Fibroblast of skin of right quadriceps (primary cell): ENCODE data around the gene DENR.
A peak's percentile ranks its signal among the peaks of the same experiment; 100 is the strongest.
"Not testable (repeated sequence)": the region's sequence is repeated elsewhere in the genome, so short reads cannot be mapped to it uniquely, and the experiment has no call there.

Experiments used
- DNase-seq: peaks from one replicate; pipeline ENCODE4 v3.0.0-alpha.2; 2013

Gene DENR, protein sequence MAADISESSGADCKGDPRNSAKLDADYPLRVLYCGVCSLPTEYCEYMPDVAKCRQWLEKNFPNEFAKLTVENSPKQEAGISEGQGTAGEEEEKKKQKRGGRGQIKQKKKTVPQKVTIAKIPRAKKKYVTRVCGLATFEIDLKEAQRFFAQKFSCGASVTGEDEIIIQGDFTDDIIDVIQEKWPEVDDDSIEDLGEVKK

DNA sequence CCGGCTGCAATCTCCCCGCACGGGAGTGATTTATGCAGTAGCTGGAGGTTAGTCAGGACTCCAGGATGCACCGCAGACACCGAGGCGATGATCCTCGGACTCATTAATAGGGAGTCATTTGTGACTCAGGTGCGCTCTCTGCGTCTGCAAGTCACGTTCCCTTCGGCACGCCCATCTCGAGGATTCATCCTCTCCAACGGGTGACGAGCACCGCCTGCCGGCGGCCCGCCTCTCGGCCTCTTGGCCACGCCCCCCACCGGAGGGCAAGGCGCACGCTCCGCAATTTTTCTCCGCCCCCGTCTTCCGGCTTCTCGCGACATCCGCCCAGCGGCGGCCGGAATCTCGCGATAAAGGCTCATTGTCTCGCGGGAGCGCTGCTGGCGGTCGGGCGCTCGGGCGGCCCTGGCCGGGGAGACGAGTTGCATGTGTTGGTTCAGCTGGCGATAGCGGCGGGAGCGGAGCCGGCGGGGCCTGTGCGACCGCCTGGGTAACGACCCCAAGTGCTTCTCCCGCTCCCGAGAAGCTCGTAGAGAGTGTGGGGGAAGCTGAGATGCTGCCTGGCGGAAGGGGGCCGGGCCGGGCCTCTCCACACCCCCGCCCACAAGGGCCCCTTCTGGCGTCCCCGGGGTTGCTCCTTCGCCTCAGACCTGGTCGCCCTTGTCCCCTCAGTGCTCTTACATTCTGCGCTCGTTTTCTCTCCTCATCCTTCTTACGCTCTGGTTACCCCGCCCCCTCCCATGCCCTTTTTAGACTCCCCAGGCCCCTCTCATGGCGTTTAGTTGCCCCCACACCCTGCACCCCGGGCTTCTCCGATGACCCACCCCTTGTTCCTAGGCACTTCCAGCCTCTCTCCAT is at the start of gene DENR:
TSS of gene DENR (plus strand) at position 361 of the 855 bp plus-strand sequence. CDS start 878 bp downstream, outside the sequence.
- DNase-seq = peak; percentile 97

DNA sequence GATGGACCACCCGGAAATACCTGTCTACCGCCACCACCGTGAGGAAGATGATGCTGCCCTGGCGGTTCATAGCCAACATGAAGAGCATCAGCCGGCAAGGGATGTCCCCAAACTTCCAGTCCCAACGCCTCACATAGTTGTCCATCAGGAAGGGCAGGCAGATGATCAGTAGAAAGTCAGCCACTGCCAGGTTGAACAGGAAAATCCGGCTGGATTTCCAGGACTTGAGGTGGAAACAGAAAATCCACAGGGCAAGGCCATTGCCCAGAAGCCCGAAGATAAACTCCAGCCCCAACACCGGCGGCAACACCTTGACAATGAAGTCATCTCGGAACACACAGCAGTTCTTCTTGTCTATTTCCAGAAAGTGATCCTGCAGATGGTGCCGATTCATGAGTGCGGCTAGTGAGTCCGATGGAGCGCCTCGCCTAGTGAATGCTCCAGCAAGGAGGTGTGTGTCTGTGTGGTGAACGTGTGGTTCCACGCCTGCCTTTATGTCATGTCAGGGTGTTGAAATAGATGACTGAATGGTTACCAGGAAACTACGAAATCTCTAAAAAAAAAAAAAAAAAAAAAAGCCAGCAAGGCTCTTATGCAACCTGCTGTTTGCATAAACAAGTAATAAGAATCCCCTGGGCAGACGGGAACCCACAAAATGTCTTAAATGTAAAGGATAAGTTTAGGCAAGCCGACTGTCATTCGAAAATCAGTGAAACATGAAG is 49.6 kb upstream of the DENR start, which contains the start of gene HCAR2:
TSS of gene HCAR2 (minus strand) at position 468 of the 722 bp plus-strand sequence. CDS start at position 394, 74 bp downstream.
- DNase-seq = not testable (repeated sequence)

DNA sequence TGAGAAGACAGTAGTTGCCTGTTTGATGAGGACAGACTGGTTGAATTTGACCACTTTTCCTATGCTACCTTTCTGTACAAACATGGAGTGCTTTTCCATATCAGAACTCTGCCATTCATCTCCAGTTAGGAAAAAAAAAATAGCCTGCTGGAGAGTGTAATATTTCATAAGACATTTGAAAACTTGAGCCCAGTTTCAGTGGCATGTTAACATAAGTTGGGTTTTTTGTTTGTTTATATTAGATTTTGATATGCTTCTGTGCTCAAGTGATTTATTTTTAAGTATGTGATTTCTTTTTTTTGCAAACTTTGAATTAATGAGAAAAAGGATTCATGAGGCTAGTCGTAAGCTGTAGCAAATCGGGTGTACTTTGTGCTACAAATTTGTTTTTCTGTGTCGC is 48.8 kb upstream of the DENR start:
- not testable (repeated sequence) for DNase-seq

DNA sequence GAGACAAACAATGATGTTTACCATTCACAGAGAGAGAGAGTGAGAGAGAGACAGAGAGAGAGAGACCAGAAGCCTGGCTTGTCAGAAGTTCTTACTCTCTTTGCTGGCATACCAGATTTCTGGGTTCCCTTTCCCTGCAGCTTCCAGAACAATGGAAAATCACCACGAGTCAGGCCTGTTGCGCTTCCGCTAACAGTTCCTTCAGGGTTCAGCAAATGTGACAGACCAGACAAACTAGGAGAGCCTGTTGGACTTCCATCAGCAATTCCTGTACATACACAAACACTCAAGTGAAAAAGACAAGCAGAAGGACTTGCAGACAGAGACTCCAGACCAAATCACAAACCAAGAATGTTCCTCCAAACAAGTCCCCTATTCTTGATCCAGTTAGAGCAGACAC is 43.3 kb upstream of the DENR start:
- not testable (repeated sequence) for DNase-seq

DNA sequence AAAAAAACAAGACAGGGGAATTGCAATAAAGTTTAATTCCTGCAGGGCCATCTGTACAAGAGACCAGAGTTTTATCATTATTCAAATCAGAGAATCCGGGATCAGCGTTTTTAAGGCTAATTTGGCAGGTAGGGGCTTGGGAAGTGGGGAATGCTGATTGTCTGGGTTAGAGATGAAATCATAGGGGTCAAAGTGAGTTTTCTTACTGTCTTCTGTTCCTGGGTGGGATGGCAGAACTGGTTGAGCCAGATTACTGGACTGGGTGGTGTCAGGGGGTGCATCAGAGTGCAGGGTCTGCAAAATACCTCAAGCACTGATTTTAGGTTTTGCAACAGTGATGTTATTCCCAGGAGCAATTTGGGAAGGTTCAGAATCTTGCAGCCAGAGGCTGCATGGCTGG is 42.3 kb upstream of the DENR start:
- not testable (repeated sequence) for DNase-seq

DNA sequence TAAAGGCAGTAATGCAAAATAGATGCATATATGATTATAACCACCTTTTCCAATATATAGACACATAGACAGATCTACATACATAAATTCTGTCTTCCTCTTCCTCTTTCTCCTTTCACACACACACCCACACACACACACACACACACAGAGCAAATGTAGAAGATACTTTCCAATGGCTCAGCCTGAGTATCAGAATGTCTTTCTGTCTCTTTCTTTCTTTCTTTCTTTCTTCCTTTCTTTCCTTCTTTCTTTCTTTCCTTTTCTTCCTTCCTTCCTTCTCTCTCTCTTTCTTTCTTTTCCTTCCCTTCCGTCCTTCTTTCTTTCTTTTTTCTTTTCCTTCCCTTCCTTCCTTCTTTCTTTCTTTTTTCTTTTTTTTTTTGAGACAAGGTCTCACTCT is 41.4 kb upstream of the DENR start:
- not testable (repeated sequence) for DNase-seq

DNA sequence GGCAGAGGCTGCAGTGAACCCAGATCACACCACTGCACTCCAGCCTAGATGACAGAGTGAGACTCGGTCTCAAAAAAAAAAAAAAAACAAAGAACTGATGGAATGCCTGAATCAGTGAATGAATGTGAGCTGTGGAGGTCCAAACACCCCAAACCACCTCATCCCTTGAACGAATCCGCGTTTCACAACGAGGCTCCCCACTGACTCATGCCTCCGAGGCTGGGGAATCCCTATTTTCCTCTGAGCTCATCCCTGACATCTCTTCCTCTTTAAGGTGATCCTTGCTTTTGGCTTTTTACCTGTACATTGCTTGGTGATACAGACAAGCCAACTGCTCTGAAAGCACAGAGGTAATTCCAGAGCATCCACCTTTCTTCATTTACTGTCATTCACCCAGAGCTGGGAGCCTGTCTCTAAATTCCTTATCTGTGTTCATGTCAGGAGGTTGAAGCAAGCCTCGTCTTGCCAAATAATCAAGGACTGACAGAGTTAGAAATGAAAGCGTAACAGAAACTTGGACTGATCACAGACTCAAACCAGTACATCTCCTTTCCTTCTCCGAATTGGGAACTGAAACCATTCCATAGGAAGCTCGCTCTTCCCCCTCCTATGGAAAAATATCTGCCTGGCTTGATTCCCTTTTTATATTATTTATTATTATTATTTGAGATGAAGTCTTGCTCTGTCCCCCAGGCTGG is 39.0 kb upstream of the DENR start:
- DNase-seq = not testable (repeated sequence)

DNA sequence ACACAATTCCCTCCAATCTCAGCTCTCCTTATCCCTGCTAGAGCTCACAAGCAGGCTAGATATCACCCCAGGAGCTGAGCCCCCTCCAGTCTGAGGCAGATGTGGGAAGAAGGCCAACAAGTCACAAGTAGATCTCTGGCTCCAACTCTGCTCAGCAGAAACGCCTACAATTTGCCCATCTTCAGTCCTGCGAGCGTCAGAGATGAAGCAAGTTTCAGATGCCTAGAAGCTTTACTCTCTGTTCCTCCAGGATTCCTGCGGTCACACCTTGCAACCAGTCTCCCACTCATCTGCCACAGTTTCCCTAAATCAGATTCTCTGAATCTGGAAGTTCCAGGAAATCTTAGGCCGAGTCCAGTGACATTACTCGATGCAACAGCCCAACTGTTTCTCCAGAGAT is 37.4 kb upstream of the DENR start:
- DNase-seq = peak; percentile 29

DNA sequence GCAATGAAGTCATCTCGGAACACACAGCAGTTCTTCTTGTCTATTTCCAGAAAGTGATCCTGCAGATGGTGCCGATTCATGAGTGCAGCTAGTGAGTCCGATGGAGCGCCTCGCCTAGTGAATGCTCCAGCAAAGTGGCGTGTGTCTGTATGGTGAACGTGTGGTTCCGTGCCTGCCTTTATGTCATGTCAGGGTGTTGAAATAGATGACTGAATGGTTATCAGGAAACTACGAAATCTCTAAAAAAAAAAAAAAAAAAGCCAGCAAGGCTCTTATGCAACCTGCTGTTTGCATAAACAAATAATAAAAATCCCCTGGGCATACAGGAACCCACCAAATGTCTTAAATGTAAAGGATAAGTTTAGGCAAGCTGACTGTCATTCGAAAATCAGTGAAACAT is 36.0 kb upstream of the DENR start, which contains the start of gene HCAR3:
TSS of gene HCAR3 (minus strand) at position 154 of the 400 bp plus-strand sequence. CDS start at position 80, 74 bp downstream.
- DNase-seq = not testable (repeated sequence)

DNA sequence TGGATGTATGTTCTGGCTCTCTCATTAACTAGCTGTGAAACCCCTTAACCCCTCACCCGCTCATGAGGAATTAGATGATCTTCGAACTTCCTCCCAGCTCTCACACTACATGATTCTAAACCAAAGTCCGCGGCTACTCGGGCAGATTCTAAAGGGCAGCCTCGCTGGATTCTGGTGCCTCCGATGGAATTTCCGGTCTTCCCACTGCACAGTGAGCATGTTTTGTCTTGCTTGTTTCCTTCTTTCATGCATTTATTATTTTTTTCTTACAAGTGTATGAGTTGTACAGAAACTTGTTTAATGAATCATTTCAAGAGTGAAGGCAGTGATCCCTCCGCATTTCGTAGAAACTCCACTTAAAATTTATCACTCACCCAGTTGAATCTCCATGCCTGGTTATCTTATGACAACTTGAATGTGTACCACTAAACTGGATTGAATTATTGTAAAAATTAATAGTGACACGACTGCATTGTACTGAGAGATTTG is 31.5 kb upstream of the DENR start:
- no peak for DNase-seq

DNA sequence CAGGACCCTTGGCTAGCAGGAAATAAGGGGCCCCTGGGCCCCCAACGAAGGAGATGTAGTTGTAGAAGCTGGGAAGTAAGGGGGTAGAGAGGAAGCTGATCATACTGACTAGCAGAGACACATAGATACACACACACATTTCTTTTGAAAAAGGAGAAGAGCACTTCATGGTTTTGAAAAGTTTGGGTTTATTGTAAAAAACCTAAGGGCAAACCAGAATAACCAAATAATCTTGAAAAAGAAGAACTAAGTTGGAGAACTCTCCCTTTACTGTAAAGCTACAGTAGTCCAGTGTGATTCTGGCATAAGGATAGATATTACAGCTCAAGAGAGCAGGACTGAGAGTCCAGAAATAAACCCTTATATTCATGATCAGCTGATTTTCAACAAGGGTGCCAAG is 30.2 kb upstream of the DENR start:
- DNase-seq = no peak

DNA sequence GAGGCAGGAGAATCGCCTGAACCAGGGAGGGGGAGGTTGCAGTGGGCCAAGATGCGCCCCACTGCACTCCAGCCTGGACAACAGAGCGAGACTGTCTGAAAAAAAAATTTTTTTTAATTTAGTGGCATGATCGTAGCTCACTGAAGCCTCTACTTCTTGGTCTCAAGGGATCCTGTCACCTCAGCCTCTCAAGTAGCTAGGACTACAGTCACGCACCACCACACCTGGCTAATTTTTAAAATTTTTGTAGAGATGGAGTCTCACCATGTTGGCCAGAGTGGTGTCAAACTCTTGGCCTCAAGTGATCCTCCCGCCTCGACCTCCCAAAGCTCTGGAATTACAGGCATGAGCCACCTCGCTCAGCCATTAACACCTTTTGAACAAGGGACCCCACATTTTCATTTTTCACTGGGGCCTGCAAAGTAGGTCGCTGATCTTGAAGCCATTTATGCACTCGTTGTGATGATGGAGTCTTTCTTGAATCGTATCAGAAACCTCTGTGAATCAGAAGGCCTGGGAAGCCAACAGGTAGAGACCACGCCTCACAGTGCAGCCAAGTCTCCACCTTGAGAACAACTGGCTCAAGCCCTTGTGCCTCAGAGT is 27.9 kb upstream of the DENR start:
- DNase-seq = no peak

DNA sequence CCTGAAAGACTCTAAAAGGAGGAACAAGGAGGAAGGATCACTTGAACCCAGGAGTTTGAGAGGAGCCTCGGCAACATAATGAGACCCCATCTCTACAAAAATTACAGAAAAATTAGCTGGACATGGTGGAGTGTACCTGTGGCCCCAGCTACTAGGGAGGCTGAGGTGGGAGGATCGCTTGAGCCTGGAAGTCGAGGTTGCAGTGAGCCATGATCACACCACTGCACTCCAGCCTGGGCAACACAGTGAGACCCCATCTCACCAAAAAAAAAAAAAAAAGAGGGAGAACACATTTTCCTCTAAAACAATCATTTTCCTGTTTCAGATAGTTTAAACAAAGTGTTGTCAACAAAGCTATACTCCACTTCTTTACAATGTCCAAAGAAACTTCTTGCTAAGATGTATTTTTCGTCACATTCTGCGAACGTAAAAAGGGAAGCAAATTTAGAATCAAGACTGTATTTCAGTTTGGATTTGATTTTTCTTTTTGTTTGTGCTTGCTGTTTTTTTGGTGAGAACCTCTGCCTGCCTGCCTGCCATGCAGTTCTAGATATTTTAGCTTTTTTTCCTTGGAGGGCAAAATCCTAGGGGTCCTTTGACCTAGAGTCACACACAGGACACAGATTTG is 27.1 kb upstream of the DENR start:
- no peak for DNase-seq

DNA sequence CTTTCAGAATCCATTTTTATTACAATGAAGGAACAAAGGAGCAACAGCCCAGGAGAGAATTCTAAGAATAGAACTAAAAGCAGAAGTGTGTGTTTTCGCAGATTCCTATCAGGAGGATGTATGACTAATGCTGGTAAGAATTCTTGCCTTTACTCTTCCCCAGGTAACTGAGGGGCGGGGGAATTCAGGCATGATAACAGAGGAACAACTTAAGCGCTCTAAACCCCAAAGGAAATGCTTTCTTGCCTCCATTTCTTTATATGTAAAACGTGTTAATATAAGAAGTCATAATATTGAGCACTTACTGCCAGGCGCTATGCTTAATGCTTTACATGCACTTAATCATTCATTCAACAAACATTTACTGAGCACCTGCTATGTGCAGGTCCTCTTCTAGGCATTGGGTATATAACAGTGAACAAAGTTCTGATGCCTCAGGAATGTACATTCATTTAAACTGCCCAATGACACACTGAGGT is 26.5 kb upstream of the DENR start:
- DNase-seq = no peak

DNA sequence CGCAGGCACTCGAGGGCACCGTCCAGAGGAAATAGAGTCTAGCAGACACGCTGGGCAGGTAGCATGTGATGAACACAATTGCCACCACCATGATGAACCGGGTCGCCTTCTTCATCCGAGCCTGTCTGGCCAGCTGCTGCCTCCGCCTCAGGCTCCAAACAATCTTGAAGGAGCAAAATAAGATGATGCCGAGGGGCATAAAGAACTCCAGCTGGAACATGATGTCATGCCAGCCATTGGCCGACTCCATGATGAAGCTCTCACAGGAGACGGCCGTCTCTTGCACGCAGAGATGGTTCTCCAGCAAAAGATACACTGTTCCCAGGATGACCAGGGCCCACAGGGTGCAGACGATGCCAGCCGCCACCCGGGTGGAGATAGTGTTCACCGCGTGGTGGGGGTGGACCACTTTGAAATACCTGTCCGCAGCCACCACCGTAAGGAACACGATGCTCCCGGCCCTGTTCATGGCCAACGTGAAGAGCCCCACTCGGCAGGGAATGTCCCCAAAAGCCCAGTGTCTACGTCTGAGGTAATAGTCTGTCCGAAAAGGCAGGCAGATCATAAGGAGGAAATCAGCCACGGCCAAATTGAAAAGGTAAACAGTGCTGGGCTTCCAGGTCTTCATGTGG is 22.9 kb upstream of the DENR start:
- no peak for DNase-seq

DNA sequence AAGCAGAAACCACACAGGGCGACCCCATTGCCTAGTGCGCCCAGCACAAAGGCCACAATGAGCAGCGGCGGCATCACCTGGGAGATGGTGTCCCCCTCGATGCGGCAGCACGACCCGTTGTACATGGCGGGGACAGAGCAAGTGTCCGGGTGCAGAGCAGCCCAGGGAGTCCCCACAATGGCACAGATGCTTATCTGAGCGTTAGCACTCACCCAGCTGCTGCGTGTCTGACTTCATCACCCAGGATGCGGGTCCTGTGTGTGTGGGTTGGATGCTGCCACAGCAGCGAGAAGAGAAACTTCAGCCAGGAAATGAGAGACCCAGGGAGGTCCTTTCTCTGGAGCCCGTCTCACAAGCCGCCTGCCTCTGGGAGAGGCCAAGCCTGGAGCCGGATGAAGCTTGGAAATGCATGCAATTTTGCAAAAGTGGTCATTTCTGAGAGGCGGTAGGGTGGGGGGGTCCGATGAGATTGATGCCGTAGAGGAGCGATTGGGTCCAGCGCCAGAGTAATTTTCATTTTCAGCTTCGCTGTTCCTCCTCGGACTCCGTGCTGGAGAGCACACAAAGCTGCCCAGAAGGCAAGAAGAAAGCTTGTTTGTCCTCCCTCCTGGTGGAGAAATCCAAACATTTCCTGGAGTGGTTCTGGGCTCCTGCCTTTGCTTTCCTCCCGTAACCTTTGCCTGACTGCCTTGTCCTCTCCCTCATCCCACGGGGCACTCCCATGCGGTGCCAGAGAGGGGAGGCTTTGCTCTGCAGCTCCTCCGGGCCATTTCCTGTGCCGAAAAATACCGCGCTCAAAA is 22.2 kb upstream of the DENR start, which contains the start of gene HCAR1:
TSS of gene HCAR1 (minus strand) at position 630 of the 800 bp plus-strand sequence. CDS start at position 125, 505 bp downstream.
- DNase-seq = no peak

DNA sequence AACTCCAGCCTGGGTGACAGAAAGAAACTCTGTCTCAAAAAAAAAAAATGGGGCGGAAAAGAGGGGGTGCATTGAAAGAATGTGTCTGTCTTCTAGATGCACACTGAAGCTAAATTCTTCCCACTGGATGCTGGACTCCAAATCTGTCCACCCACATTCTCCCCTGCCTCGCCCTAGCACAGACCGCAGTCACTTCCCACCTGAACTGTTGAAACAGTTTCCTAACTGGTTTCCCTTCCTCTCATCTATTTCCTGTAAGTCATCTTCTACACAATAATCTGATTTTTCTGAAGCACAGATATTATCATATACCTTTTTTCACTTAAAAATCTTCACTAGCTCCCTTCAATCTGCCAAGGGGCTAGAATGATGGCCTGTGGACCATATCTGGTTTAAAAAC is 20.5 kb upstream of the DENR start:
- DNase-seq = no peak

DNA sequence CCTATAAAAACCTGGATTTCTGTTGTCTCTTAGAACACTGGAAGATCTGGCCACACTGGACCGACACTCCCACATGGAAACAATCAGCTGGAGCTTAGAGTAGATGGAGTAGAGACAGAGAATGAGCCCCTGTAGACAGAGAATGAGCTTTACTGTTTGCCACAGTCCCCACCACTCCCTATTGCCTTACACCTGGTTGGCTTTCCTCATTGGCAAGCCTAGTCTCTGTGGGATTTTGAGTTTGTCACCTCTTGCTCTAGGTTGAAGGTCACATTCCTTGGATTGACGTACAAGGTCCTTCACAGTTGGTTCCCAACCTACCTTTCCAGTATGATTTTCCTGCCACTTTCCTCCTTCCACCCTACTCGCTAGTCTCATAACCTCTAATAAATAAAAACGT is 20.0 kb upstream of the DENR start:
- DNase-seq = no peak

DNA sequence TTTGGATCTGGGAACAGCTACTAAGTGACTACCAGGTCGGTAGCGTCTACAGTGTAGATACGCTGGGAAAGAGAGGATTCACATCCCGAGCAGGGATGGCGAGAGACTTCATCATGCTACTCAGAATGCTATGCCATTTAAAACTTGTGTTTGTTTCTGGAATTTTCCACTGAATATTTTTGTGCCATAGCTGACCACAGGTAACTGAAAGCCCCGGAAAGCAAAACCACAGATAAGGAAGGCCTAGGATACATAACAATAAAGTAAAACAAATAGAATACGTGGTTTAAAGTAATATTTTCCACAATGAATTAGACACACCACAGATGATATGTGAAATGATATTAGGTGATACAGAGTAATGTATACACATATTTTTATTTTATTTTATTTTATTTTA is 14.1 kb upstream of the DENR start:
- DNase-seq = no peak

DNA sequence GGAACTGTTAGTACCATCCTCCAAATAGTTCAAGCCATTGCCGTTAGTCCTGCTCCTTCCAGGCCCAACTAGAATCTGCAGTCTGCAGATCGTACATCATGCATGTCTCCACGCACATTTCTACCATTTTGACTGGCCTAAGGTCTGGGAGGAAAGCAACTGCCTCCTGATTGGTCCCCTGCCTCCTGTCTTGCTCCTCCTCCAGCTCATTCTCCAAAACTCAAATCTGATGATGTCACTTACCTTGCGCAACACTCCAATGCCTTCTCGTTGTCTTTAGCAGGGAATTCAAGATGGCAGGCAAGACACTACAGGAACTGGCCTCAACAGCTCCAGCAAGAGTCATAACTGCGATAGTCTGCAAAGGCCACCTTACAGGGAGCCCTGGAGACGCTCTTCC is 12.3 kb upstream of the DENR start:
- DNase-seq = no peak
